Uterus (tissue), 4 donors: ENCODE data around the gene TADA2A. TPM values are rescaled to one million over a fixed set of nuclear protein-coding genes. Genes with fewer than 3 reads are reported as not detected.

Experiments
- DNase-seq, 2 donors: peaks; one replicate each; pipeline ENCODE4 v3.0.0-alpha.2; 2019 to 2020
- H3K27ac ChIP-seq, 2 donors: fragments of 200-600 bp; sonication (generic); 1 replicate in 1 of 2; 2 replicates in 1 of 2; pipeline ENCODE4 v1.5.1; 2016 to 2018
- H3K27me3 ChIP-seq, 2 donors: fragments of 200-600 bp; sonication (generic); one replicate each; pipeline ENCODE4 v1.5.1; 2018 to 2019; ENCODE audit warnings: control low read depth in 1 of 2
- H3K36me3 ChIP-seq, 2 donors: fragments of 200-600 bp; sonication (generic); one replicate each; pipeline ENCODE4 v1.5.1; 2019; ENCODE audit warnings: control low read depth in 1 of 2
- H3K4me1 ChIP-seq, 2 donors: fragments of 200-600 bp; sonication (generic); one replicate each; pipeline ENCODE4 v1.5.1; 2018 to 2019; ENCODE audit warnings: control low read depth in 1 of 2
- H3K4me3 ChIP-seq, 2 donors: fragments of 200-600 bp; sonication (generic); 1 replicate in 1 of 2; 2 replicates in 1 of 2; pipeline ENCODE4 v1.5.1; 2018 to 2019; ENCODE audit warnings: mild to moderate bottlenecking in 1 of 2
- H3K9me3 ChIP-seq, 2 donors: fragments of 200-600 bp; sonication (generic); one replicate each; pipeline ENCODE4 v1.5.1; 2019; ENCODE audit warnings: control low read depth in 1 of 2
- POLR2A ChIP-seq, 2 donors: fragments of 450-650 bp; IDR thresholded peaks; one replicate each; pipeline ENCODE4 v1.6.1; 2016; ENCODE audit warnings: antibody characterized with exemption in 2 of 2, mild to moderate bottlenecking in 1 of 2, moderate library complexity in 1 of 2
- intact Hi-C: fragments of 100-400 bp; cut with DNase I; formaldehyde crosslinking; loops from one replicate; pipeline ENCODE4 v1.15.1; 2023; ENCODE audit warnings: low total_unique reads
- total RNA-seq, 4 donors: library from RNA; depleted of rRNA in 3 of 4; stranded (reverse); fragments of >200 nt in 3 of 4; gene quantifications; one replicate each; pipeline versions ENCODE4 v1.1.0 to v1.2.4, GENCODE V29; 2014 to 2023
- TF ChIP-seq, protein P1 (sequence below), 4 experiments: fragments of 200-600 bp in 2 of 4; fragments of 450-650 bp in 2 of 4; sonication (generic) in 2 of 4; IDR thresholded peaks; one replicate each; pipeline ENCODE4 v1.5.1; 2016 to 2019; ENCODE audit warnings: antibody characterized with exemption in 4 of 4, mild to moderate bottlenecking in 2 of 4, moderate library complexity in 1 of 4
- donor health status: DM: yes; HTN: yes; CAD: no.

Gene TADA2A
- total RNA-seq, 4 donors from 2014 or later = 13.8 to 40.8 (median 22.0) TPM

DNA sequence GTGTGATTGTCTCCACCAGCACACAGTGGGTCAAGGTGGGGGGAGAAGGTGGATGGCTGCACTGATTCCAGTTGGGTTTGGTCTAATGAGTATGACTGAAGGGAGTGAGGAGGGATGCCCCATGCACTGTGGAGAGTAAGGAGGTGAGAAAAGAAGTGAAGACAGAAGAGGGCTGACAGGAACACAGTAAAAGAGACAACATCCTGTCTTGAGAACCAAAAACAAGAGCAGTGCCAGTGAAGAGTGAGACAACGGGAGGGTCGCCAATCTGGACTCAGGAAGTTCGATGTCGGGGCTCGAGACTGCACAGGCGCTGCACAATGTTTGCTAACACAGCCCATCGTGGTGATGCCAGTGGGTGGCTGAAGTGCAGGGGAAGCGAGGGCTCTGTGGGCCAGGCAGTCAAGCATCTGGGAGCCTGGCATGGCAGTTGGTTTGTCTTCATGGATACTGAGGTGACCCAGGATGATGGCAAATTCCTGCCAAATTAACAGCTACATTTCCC is 117.1 kb downstream of the TADA2A start:
- intact Hi-C loops = no loop called here
- DNase-seq = no peak

DNA sequence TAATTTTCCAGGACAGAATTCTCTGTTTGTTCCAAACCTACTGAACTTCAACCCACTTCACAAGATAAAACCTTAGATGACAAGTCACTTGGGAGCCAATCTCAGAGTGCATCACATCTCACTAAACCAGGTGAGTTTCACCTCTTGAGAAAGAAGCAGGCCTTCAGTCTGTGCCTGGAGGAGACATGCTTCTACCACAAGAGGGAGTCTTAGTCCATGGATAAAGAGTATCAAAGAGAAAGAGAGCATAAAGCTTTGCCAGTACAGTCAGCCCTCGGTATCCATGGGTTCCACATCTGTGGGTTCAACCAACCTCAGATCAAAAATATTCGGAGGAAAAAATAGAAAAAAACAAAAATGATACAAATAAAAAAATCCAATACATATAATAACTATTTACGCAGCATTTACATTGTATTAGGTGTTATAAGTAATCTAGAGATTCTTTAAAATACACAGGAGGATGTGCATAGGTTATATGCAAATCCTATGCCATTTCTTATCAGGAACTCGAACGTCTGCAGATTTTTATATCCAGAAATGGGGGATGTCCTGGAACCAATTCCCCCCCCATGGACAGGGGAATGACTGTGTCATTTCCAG is 120.7 kb downstream of the TADA2A start:
- no peak overlapping the region for H3K27ac ChIP-seq
- intact Hi-C loops = no loop called here

More for the DNA sequence above, 117.1 kb downstream of the TADA2A start:
- no peak for TF ChIP-seq POLR2A (IDR thresholded peaks at IDR 0.05)
- TF ChIP-seq, protein P1, sequence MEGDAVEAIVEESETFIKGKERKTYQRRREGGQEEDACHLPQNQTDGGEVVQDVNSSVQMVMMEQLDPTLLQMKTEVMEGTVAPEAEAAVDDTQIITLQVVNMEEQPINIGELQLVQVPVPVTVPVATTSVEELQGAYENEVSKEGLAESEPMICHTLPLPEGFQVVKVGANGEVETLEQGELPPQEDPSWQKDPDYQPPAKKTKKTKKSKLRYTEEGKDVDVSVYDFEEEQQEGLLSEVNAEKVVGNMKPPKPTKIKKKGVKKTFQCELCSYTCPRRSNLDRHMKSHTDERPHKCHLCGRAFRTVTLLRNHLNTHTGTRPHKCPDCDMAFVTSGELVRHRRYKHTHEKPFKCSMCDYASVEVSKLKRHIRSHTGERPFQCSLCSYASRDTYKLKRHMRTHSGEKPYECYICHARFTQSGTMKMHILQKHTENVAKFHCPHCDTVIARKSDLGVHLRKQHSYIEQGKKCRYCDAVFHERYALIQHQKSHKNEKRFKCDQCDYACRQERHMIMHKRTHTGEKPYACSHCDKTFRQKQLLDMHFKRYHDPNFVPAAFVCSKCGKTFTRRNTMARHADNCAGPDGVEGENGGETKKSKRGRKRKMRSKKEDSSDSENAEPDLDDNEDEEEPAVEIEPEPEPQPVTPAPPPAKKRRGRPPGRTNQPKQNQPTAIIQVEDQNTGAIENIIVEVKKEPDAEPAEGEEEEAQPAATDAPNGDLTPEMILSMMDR (IDR thresholded peaks at IDR 0.05) = no peak
- Histone ChIP-seq H3K4me1 (no peaks in the 10 kb centered on the region), H3K4me3 (no peak overlapping the region), H3K27me3 (no peaks in the 10 kb centered on the region), H3K9me3 (no peaks in the 10 kb centered on the region), H3K36me3 (no peaks in the 10 kb centered on the region), H3K27ac (no peak overlapping the region)

More for the DNA sequence above, 120.7 kb downstream of the TADA2A start:
- Histone ChIP-seq H3K9me3 (no peaks in the 10 kb centered on the region), H3K4me1 (no peaks in the 10 kb centered on the region), H3K36me3 (no peaks in the 10 kb centered on the region), H3K27me3 (no peaks in the 10 kb centered on the region), H3K4me3 (no peak overlapping the region)
- no peak for TF ChIP-seq POLR2A (IDR thresholded peaks at IDR 0.05)
- TF ChIP-seq, protein P1 (IDR thresholded peaks at IDR 0.05) = peak in 3 of 4 experiments; percentile 24 to 34 (median 30)
- DNase-seq = no peak

Other genes starting within 250 kb of the TADA2A start
- gene C17orf78, start 30.9 kb upstream of the TADA2A start, total RNA-seq = not detected
- gene ACACA, start 50 bp upstream of the TADA2A start, total RNA-seq = 10 to 100 TPM in 3 of 4 donors, 1 to 10 TPM in 1; 4.7 to 75.1 (median 41.9) TPM
- 10 to 100 TPM; 10.4 to 70.0 (median 32.6) TPM for gene DUSP14, start 83.0 kb downstream of the TADA2A start, total RNA-seq
- 10 to 100 TPM; 14.4 to 92.0 (median 41.6) TPM for gene SYNRG, start 202.5 kb downstream of the TADA2A start, total RNA-seq
- gene DDX52, start 236.6 kb downstream of the TADA2A start, total RNA-seq = 10 to 100 TPM; 15.9 to 36.6 (median 24.9) TPM